GM12891 (cell line): ENCODE results near the gene TTC28.

ENCODE experiments used
- PAX5 ChIP-seq: IDR thresholded peaks from 2 replicates; pipeline ENCODE4 v1.6.1; 2011; ENCODE audit warnings: low read length, moderate library complexity, mild to moderate bottlenecking; ENCODE audit not compliant: insufficient read depth, severe bottlenecking
- POLR2A ChIP-seq: IDR thresholded peaks from 2 replicates; pipeline ENCODE4 v1.6.1; 2011; ENCODE audit warnings: low read depth, low read length, control low read depth
- POLR2AphosphoS5 ChIP-seq: IDR thresholded peaks from 2 replicates; pipeline ENCODE4 v1.6.1; 2011; ENCODE audit warnings: low read depth, low read length, control low read depth
- POU2F2 ChIP-seq: IDR thresholded peaks from 2 replicates; pipeline ENCODE4 v1.6.1; 2011; ENCODE audit warnings: low read depth, mild to moderate bottlenecking, control low read depth, low read length, moderate library complexity
- SPI1 ChIP-seq: IDR thresholded peaks from 2 replicates; pipeline ENCODE4 v1.6.1; 2011; ENCODE audit warnings: low read depth, low read length, control low read depth
- TAF1 ChIP-seq: IDR thresholded peaks from 2 replicates; pipeline ENCODE4 v1.6.1; 2011; ENCODE audit warnings: low read depth, low read length, control low read depth

- TF ChIP-seq POLR2AphosphoS5: no peak
- TF ChIP-seq TAF1: no peak
- TF ChIP-seq POLR2A: no peak
- TF ChIP-seq POU2F2: no peak
- TF ChIP-seq SPI1: no peak
- TF ChIP-seq PAX5: no peak
These were observed 50.9 kb downstream of the TTC28 start for GRCh38 chr22:28628766-28629165.
